Measurements from ENCODE around the gene SRSF7.

SRSF7 gene

GRCh38 chr2:38702413-38702812 lies 48.7 kb downstream of the SRSF7 start:
- no peak overlapping the region for H4K8ac ChIP-seq (ENCODE audit: low read length)
- peak; percentile 94 for DNase-seq
- WGBS = no CpG with 5 or more reads among the region's 1 CpG
- no peaks in the 10 kb centered on the region for H3K79me1 ChIP-seq (replicated peaks; ENCODE audit: low read length, poor library complexity, severe bottlenecking)
- no peak overlapping the region for H2BK5ac ChIP-seq (ENCODE audit: low read depth, low read length, poor library complexity, severe bottlenecking)
- no peak overlapping the region for H3K4me3 ChIP-seq (ENCODE audit: insufficient read depth in 1 of 2, low read depth in 1 of 2, low read length in 2 of 2)
- no peak overlapping the region for H3K14ac ChIP-seq (ENCODE audit: low read length in 2 of 2)
- peak overlapping the region; percentile 64 for H3K27ac ChIP-seq (ENCODE audit: low read length, poor library complexity, severe bottlenecking)
- H2BK12ac ChIP-seq (ENCODE audit: low read length in 2 of 2) = no peak overlapping the region
- no peak overlapping the region for H3K23ac ChIP-seq (ENCODE audit: low read length in 2 of 2)
- H2BK15ac ChIP-seq (ENCODE audit: low read depth, poor library complexity, severe bottlenecking) = no peak overlapping the region
- no peak overlapping the region for H3K4ac ChIP-seq (ENCODE audit: low read depth in 1 of 2, low read length in 2 of 2)
- no peaks in the 10 kb centered on the region for H3K27me3 ChIP-seq (ENCODE audit: control insufficient read depth in 1 of 2, insufficient read depth in 1 of 2, low read length in 2 of 2)
- H3K9ac ChIP-seq (ENCODE audit: low read length) = peak overlapping the region; percentile 73
- H3K18ac ChIP-seq (ENCODE audit: low read depth in 1 of 2, low read length in 2 of 2) = no peak overlapping the region
- no peak overlapping the region for H4K91ac ChIP-seq (ENCODE audit: low read length)
- H3K36me3 ChIP-seq (ENCODE audit: control insufficient read depth in 1 of 2, insufficient read depth in 2 of 2, low read depth in 1 of 2, low read length in 2 of 2) = peaks cover 0 to 3% of the 10 kb centered on the region in 2 experiments
- no peak overlapping the region for H2AFZ ChIP-seq (ENCODE audit: low read depth, low read length)
- no peak overlapping the region for H2AK5ac ChIP-seq (ENCODE audit: low read length, severe bottlenecking)
- no peak overlapping the region for H2BK120ac ChIP-seq (ENCODE audit: low read depth, low read length)
- no peak overlapping the region for H3K4me2 ChIP-seq (ENCODE audit: low read length, poor library complexity, severe bottlenecking)
- H3K9me3 ChIP-seq (ENCODE audit: control insufficient read depth, low read length) = no peaks in the 10 kb centered on the region
- H3K4me1 ChIP-seq (ENCODE audit: control insufficient read depth, insufficient read depth, low read depth, low read length) = peaks cover 8% of the 10 kb centered on the region

GRCh38 chr2:38701542-38701941 lies 49.6 kb downstream of the SRSF7 start:
- Histone ChIP-seq H2BK5ac (ENCODE audit: low read depth, low read length, poor library complexity, severe bottlenecking) (no peak overlapping the region), H3K4me2 (ENCODE audit: low read length, poor library complexity, severe bottlenecking) (no peak overlapping the region), H3K27ac (ENCODE audit: low read length, poor library complexity, severe bottlenecking) (no peak overlapping the region), H3K27me3 (ENCODE audit: control insufficient read depth in 1 of 2, insufficient read depth in 1 of 2, low read length in 2 of 2) (no peaks in the 10 kb centered on the region), H2BK120ac (ENCODE audit: low read depth, low read length) (no peak overlapping the region), H3K79me1 (replicated peaks; ENCODE audit: low read length, poor library complexity, severe bottlenecking) (no peaks in the 10 kb centered on the region), H3K4me3 (ENCODE audit: insufficient read depth in 1 of 2, low read depth in 1 of 2, low read length in 2 of 2) (no peak overlapping the region), H3K9me3 (ENCODE audit: control insufficient read depth, low read length) (no peaks in the 10 kb centered on the region), H2BK12ac (ENCODE audit: low read length in 2 of 2) (no peak overlapping the region), H2BK15ac (ENCODE audit: low read depth, poor library complexity, severe bottlenecking) (no peak overlapping the region), H3K23ac (ENCODE audit: low read length in 2 of 2) (no peak overlapping the region), H3K18ac (ENCODE audit: low read depth in 1 of 2, low read length in 2 of 2) (no peak overlapping the region), H4K8ac (ENCODE audit: low read length) (no peak overlapping the region), H3K36me3 (ENCODE audit: control insufficient read depth in 1 of 2, insufficient read depth in 2 of 2, low read depth in 1 of 2, low read length in 2 of 2) (peaks cover 0 to 3% of the 10 kb centered on the region in 2 experiments), H3K4me1 (ENCODE audit: control insufficient read depth, insufficient read depth, low read depth, low read length) (peaks cover 8% of the 10 kb centered on the region), H2AK5ac (ENCODE audit: low read length, severe bottlenecking) (no peak overlapping the region), H2AFZ (ENCODE audit: low read depth, low read length) (no peak overlapping the region), H3K14ac (ENCODE audit: low read length in 2 of 2) (no peak overlapping the region), H4K91ac (ENCODE audit: low read length) (no peak overlapping the region), H3K9ac (ENCODE audit: low read length) (peak overlapping the region; percentile 73), H3K4ac (ENCODE audit: low read depth in 1 of 2, low read length in 2 of 2) (no peak overlapping the region)
- no peak for DNase-seq
- 99% methylated on average over 3 of the region's 4 CpGs for WGBS

- no peak overlapping the region for H3K14ac ChIP-seq (ENCODE audit: low read length in 2 of 2)
- H3K23ac ChIP-seq (ENCODE audit: low read length in 2 of 2) = no peak overlapping the region
- H3K4me1 ChIP-seq (ENCODE audit: control insufficient read depth, insufficient read depth, low read depth, low read length) = peaks cover 8% of the 10 kb centered on the region
- no peak overlapping the region for H2BK120ac ChIP-seq (ENCODE audit: low read depth, low read length)
- H3K9ac ChIP-seq (ENCODE audit: low read length) = no peak overlapping the region
- H2AFZ ChIP-seq (ENCODE audit: low read depth, low read length) = no peak overlapping the region
- no peak overlapping the region for H4K8ac ChIP-seq (ENCODE audit: low read length)
- no peak overlapping the region for H2BK5ac ChIP-seq (ENCODE audit: low read depth, low read length, poor library complexity, severe bottlenecking)
- no peak overlapping the region for H3K4ac ChIP-seq (ENCODE audit: low read depth in 1 of 2, low read length in 2 of 2)
- H3K4me3 ChIP-seq (ENCODE audit: insufficient read depth in 1 of 2, low read depth in 1 of 2, low read length in 2 of 2) = no peak overlapping the region
- H2BK12ac ChIP-seq (ENCODE audit: low read length in 2 of 2) = no peak overlapping the region
- no peak overlapping the region for H3K4me2 ChIP-seq (ENCODE audit: low read length, poor library complexity, severe bottlenecking)
- H2BK15ac ChIP-seq (ENCODE audit: low read depth, poor library complexity, severe bottlenecking) = no peak overlapping the region
- H3K9me3 ChIP-seq (ENCODE audit: control insufficient read depth, low read length) = no peaks in the 10 kb centered on the region
- H3K36me3 ChIP-seq (ENCODE audit: control insufficient read depth in 1 of 2, insufficient read depth in 2 of 2, low read depth in 1 of 2, low read length in 2 of 2) = peaks cover 0 to 3% of the 10 kb centered on the region in 2 experiments
- no peak overlapping the region for H3K18ac ChIP-seq (ENCODE audit: low read depth in 1 of 2, low read length in 2 of 2)
- H3K27me3 ChIP-seq (ENCODE audit: control insufficient read depth in 1 of 2, insufficient read depth in 1 of 2, low read length in 2 of 2) = no peaks in the 10 kb centered on the region
- H4K91ac ChIP-seq (ENCODE audit: low read length) = no peak overlapping the region
- no peak overlapping the region for H3K27ac ChIP-seq (ENCODE audit: low read length, poor library complexity, severe bottlenecking)
- H2AK5ac ChIP-seq (ENCODE audit: low read length, severe bottlenecking) = no peak overlapping the region
- DNase-seq = no peak
- no peaks in the 10 kb centered on the region for H3K79me1 ChIP-seq (replicated peaks; ENCODE audit: low read length, poor library complexity, severe bottlenecking)
Measured at GRCh38 chr2:38700881-38701458, 50.2 kb downstream of the SRSF7 start.

- Histone ChIP-seq H3K79me1 (replicated peaks; ENCODE audit: low read length, poor library complexity, severe bottlenecking) (no peaks in the 10 kb centered on the region), H3K4me3 (ENCODE audit: insufficient read depth in 1 of 2, low read depth in 1 of 2, low read length in 2 of 2) (no peak overlapping the region), H3K18ac (ENCODE audit: low read depth in 1 of 2, low read length in 2 of 2) (no peak overlapping the region), H3K36me3 (ENCODE audit: control insufficient read depth in 1 of 2, insufficient read depth in 2 of 2, low read depth in 1 of 2, low read length in 2 of 2) (no peaks in the 10 kb centered on the region), H3K4ac (ENCODE audit: low read depth in 1 of 2, low read length in 2 of 2) (no peak overlapping the region), H2AFZ (ENCODE audit: low read depth, low read length) (no peak overlapping the region), H2BK15ac (ENCODE audit: low read depth, poor library complexity, severe bottlenecking) (no peak overlapping the region), H3K4me1 (ENCODE audit: control insufficient read depth, insufficient read depth, low read depth, low read length) (peaks cover 8% of the 10 kb centered on the region), H3K14ac (ENCODE audit: low read length in 2 of 2) (no peak overlapping the region), H2AK5ac (ENCODE audit: low read length, severe bottlenecking) (no peak overlapping the region), H2BK12ac (ENCODE audit: low read length in 2 of 2) (no peak overlapping the region), H3K9me3 (ENCODE audit: control insufficient read depth, low read length) (no peaks in the 10 kb centered on the region), H4K91ac (ENCODE audit: low read length) (no peak overlapping the region), H3K23ac (ENCODE audit: low read length in 2 of 2) (no peak overlapping the region), H3K27ac (ENCODE audit: low read length, poor library complexity, severe bottlenecking) (no peak overlapping the region), H3K27me3 (ENCODE audit: control insufficient read depth in 1 of 2, insufficient read depth in 1 of 2, low read length in 2 of 2) (no peaks in the 10 kb centered on the region), H3K4me2 (ENCODE audit: low read length, poor library complexity, severe bottlenecking) (no peak overlapping the region), H2BK120ac (ENCODE audit: low read depth, low read length) (no peak overlapping the region), H2BK5ac (ENCODE audit: low read depth, low read length, poor library complexity, severe bottlenecking) (no peak overlapping the region), H4K8ac (ENCODE audit: low read length) (no peak overlapping the region), H3K9ac (ENCODE audit: low read length) (no peak overlapping the region)
- WGBS = 94% methylated on average over 8 of the region's 9 CpGs
- DNase-seq = no peak
Measured at GRCh38 chr2:38700113-38700785, 50.9 kb downstream of the SRSF7 start.

Data from mesenchymal stem cell (in vitro differentiated cells and primary cell).